Measurements from ENCODE around the gene L1TD1. TPM values are rescaled to one million over a fixed set of nuclear protein-coding genes. Genes with fewer than 3 reads are reported as not detected.
"Not testable (repeated sequence)": the region's sequence is repeated elsewhere in the genome, so short reads cannot be mapped to it uniquely, and the experiment has no call there.

The L1TD1 gene
- total RNA-seq, 6 experiments from 2014 or later: 0.04 TPM; not detected in 5

- no peak for TF ChIP-seq CTCF (IDR thresholded peaks at IDR 0.05)
- no peak for TF ChIP-seq POLR2A (IDR thresholded peaks at IDR 0.05)
- Histone ChIP-seq H3K4me3 (no peak overlapping the region), H3K4me1 (peaks cover 0 to 14% (median 4%) of the 10 kb centered on the region in 4 donors), H3K27ac (no peak overlapping the region), H3K9me3 (no peaks in the 10 kb centered on the region), H3K36me3 (no peaks in the 10 kb centered on the region), H3K27me3 (no peaks in the 10 kb centered on the region)
- no peak for DNase-seq
- 58% methylated on average over 6 of the region's 8 CpGs for WGBS (ENCODE audit: insufficient coverage, low coverage, low lambda C conversion rate, missing lambda C conversion rate)
- ATAC-seq: no peak
- intact Hi-C loops (cut with DNase I): no loop called here
Measured at GRCh38 chr1:62237950-62238374, 43.3 kb downstream of the L1TD1 start.

- no peaks in the 10 kb centered on the region for H3K9me3 ChIP-seq
- no peak for TF ChIP-seq POLR2A (IDR thresholded peaks at IDR 0.05)
- TF ChIP-seq CTCF (IDR thresholded peaks at IDR 0.05): no peak
- ATAC-seq (no peak), DNase-seq (no peak)
- intact Hi-C loops (cut with DNase I): no loop called here
- WGBS (ENCODE audit: insufficient coverage, low coverage, low lambda C conversion rate, missing lambda C conversion rate): 90% methylated on average over 9 of the region's 9 CpGs
- H3K4me3 ChIP-seq: no peak overlapping the region
- H3K4me1 ChIP-seq: peaks cover 0 to 14% (median 4%) of the 10 kb centered on the region in 4 donors
- no peak overlapping the region for H3K27ac ChIP-seq
- no peaks in the 10 kb centered on the region for H3K36me3 ChIP-seq
- no peaks in the 10 kb centered on the region for H3K27me3 ChIP-seq
Measured at GRCh38 chr1:62238507-62238906, 43.9 kb downstream of the L1TD1 start.

GRCh38 chr1:62239652-62240403 lies 45.2 kb downstream of the L1TD1 start:
- ATAC-seq; intact Hi-C loops (cut with DNase I); H3K27me3 ChIP-seq; DNase-seq; H3K4me3 ChIP-seq; H3K36me3 ChIP-seq; H3K27ac ChIP-seq; H3K9me3 ChIP-seq: not testable (repeated sequence)
- WGBS (ENCODE audit: insufficient coverage, low coverage, low lambda C conversion rate, missing lambda C conversion rate): 100% methylated on average over 2 of the region's 3 CpGs
- peaks cover 0 to 14% (median 4%) of the 10 kb centered on the region in 4 donors for H3K4me1 ChIP-seq

- H3K36me3 ChIP-seq: no peaks in the 10 kb centered on the region
- ATAC-seq (no peak), DNase-seq (no peak)
- no peaks in the 10 kb centered on the region for H3K9me3 ChIP-seq
- no peak overlapping the region for H3K4me3 ChIP-seq
- TF ChIP-seq POLR2A (IDR thresholded peaks at IDR 0.05): no peak
- no peak for TF ChIP-seq CTCF (IDR thresholded peaks at IDR 0.05)
- WGBS (ENCODE audit: insufficient coverage, low coverage, low lambda C conversion rate, missing lambda C conversion rate): 73% methylated on average over 9 of the region's 9 CpGs
- intact Hi-C loops (cut with DNase I): no loop called here
- H3K4me1 ChIP-seq: peaks cover 0 to 14% (median 4%) of the 10 kb centered on the region in 4 donors
- no peaks in the 10 kb centered on the region for H3K27me3 ChIP-seq
- H3K27ac ChIP-seq: no peak overlapping the region
Measured at GRCh38 chr1:62240651-62241370, 46.2 kb downstream of the L1TD1 start.

Measured in right lobe of liver (tissue), 6 donors.